H1 (cell line): ENCODE results near the gene TOP3A. TPM values are rescaled to one million over a fixed set of nuclear protein-coding genes. Genes with fewer than 3 reads are reported as not detected.

ENCODE experiments used
- CTCF ChIA-PET: fragments of 300-600 bp; sonication (Branson Sonifier 250); formaldehyde crosslinking; loops from one replicate; lab custom pipeline; 2021; ENCODE audit not compliant: partially characterized antibody; lab: Charles Lee
- POLR2A ChIA-PET: fragments of 300-600 bp; sonication (Branson Sonifier 250); formaldehyde crosslinking; loops from one replicate; lab custom pipeline; 2021; ENCODE audit warnings: inconsistent platforms; ENCODE audit not compliant: partially characterized antibody; lab: Charles Lee
- DNase-seq, 2 experiments: peaks; one replicate each; pipeline versions ENCODE4 v3.0.0 to v3.0.0-alpha.2; 2010 to 2022; ENCODE audit warnings: low spot score in 2 of 2, low read depth in 1 of 2, mixed read lengths in 1 of 2
- FAIRE-seq: peaks from 2 replicates; lab custom pipeline; 2011; peaks lifted over from hg19 to GRCh38; lab: Jason Lieb, UNC
- H2AFZ ChIP-seq: 2 replicates; pipeline ENCODE4 v1.8.1; 2012; ENCODE audit warnings: low read length, inconsistent platforms
- H2AK5ac ChIP-seq: 2 replicates; pipeline ENCODE4 v1.6.1; 2013; ENCODE audit warnings: low read depth, low read length
- H2BK120ac ChIP-seq: replicated peaks from 2 replicates; pipeline ENCODE3; 2013; ENCODE audit warnings: low read depth, low read length, inconsistent platforms
- H2BK12ac ChIP-seq: 2 replicates; pipeline ENCODE4 v1.6.1; 2013; ENCODE audit warnings: low read depth, low read length
- H2BK15ac ChIP-seq: 2 replicates; pipeline ENCODE4 v1.6.1; 2013; ENCODE audit warnings: low read length
- H2BK20ac ChIP-seq: 2 replicates; pipeline ENCODE4 v1.6.1; 2013; ENCODE audit warnings: low read length
- H2BK5ac ChIP-seq: 2 replicates; pipeline ENCODE4 v1.6.1; 2013; ENCODE audit warnings: low read depth, low read length
- H3K14ac ChIP-seq: 2 replicates; pipeline ENCODE4 v1.6.1; 2013; ENCODE audit warnings: inconsistent platforms; ENCODE audit not compliant: insufficient read length
- H3K18ac ChIP-seq: 2 replicates; pipeline ENCODE4 v1.6.1; 2013; ENCODE audit warnings: low read length; ENCODE audit errors: extremely low read depth
- H3K23ac ChIP-seq: 2 replicates; pipeline ENCODE4 v1.6.1; 2013; ENCODE audit warnings: inconsistent platforms; ENCODE audit not compliant: insufficient read length
- H3K23me2 ChIP-seq: 2 replicates; pipeline ENCODE4 v1.6.1; 2013; ENCODE audit warnings: low read depth, low read length
- H3K27ac ChIP-seq: 2 replicates; pipeline ENCODE4 v1.6.1; 2011; ENCODE audit warnings: low read depth, low read length, inconsistent platforms
- H3K27me3 ChIP-seq, 4 experiments: replicated peaks in 1 of 4; 1 replicate in 1 of 4; 2 replicates in 3 of 4; pipeline versions ENCODE4 v1.6.1 to v1.8.1; 2011 to 2013; ENCODE audit warnings: low read length in 3 of 4, mild to moderate bottlenecking in 3 of 4, inconsistent platforms in 2 of 4, mixed read lengths in 2 of 4, moderate library complexity in 1 of 4; ENCODE audit not compliant: control insufficient read depth in 3 of 4, insufficient read depth in 3 of 4; ENCODE audit errors: extremely low read depth in 1 of 4
- H3K36me3 ChIP-seq, 4 experiments: 2 replicates each; pipeline versions ENCODE4 v1.6.1 to v1.8.1; 2011 to 2013; ENCODE audit warnings: mild to moderate bottlenecking in 4 of 4, low read length in 3 of 4, moderate library complexity in 2 of 4, control low read depth in 1 of 4, inconsistent platforms in 1 of 4; ENCODE audit not compliant: insufficient read depth in 4 of 4, control insufficient read depth in 2 of 4
- H3K4ac ChIP-seq: replicated peaks from 2 replicates; pipeline ENCODE3; 2013; ENCODE audit warnings: low read length, low read depth, mixed read lengths, inconsistent platforms; ENCODE audit not compliant: insufficient read length
- H3K4me1 ChIP-seq, 4 experiments: replicated peaks in 1 of 4; 1 replicate in 1 of 4; 2 replicates in 3 of 4; pipeline versions ENCODE4 v1.6.1 to v1.8.1; 2011 to 2013; ENCODE audit warnings: low read length in 3 of 4, inconsistent platforms in 2 of 4, mixed read lengths in 1 of 4; ENCODE audit not compliant: insufficient read depth in 4 of 4, control insufficient read depth in 3 of 4
- H3K4me2 ChIP-seq, 2 experiments: 2 replicates each; pipeline versions ENCODE4 v1.6.1 to v1.8.1; 2011 to 2013; ENCODE audit warnings: low read depth in 2 of 2, low read length in 2 of 2, control low read depth in 1 of 2, inconsistent platforms in 1 of 2, mild to moderate bottlenecking in 1 of 2; ENCODE audit not compliant: insufficient read depth in 1 of 2
- H3K4me3 ChIP-seq, 4 experiments: fragments of 200-600, 300-600 bp in 1 of 4; sonication (generic), shearing (Covaris generic), sonication (Bioruptor Twin) in 1 of 4; 2 replicates each; pipeline versions ENCODE4 v1.5.1 to v1.8.1; 2011 to 2016; ENCODE audit warnings: low read length in 4 of 4, low read depth in 3 of 4, control low read depth in 2 of 4, inconsistent platforms in 2 of 4, mild to moderate bottlenecking in 2 of 4, mixed read lengths in 1 of 4, moderate library complexity in 1 of 4; ENCODE audit not compliant: insufficient read depth in 2 of 4; ENCODE audit errors: extremely low read depth in 1 of 4
- H3K56ac ChIP-seq: replicated peaks from 2 replicates; pipeline ENCODE3; 2013; ENCODE audit warnings: low read depth, mild to moderate bottlenecking, mixed read lengths, low read length, inconsistent platforms; ENCODE audit not compliant: insufficient read length
- H3K79me1 ChIP-seq: 2 replicates; pipeline ENCODE4 v1.6.1; 2013; ENCODE audit warnings: low read depth, low read length, control low read depth
- H3K79me2 ChIP-seq, 2 experiments: 2 replicates each; pipeline versions ENCODE4 v1.6.1 to v1.8.1; 2012 to 2013; ENCODE audit warnings: low read length in 2 of 2, mild to moderate bottlenecking in 2 of 2, inconsistent platforms in 1 of 2; ENCODE audit not compliant: insufficient read depth in 2 of 2, control insufficient read depth in 1 of 2
- H3K9ac ChIP-seq, 4 experiments: replicated peaks in 1 of 4; 1 replicate in 1 of 4; 2 replicates in 3 of 4; pipeline versions ENCODE4 v1.6.1 to v1.8.1; 2011 to 2013; ENCODE audit warnings: low read depth in 3 of 4, low read length in 3 of 4, control low read depth in 2 of 4, mild to moderate bottlenecking in 2 of 4, moderate library complexity in 2 of 4, inconsistent platforms in 1 of 4; ENCODE audit errors: extremely low read depth in 1 of 4
- H3K9me3 ChIP-seq, 2 experiments: 2 replicates each; pipeline versions ENCODE4 v1.6.1 to v1.8.1; 2012 to 2013; ENCODE audit warnings: mild to moderate bottlenecking in 2 of 2, moderate library complexity in 2 of 2, control low read depth in 1 of 2, inconsistent platforms in 1 of 2, low read depth in 1 of 2, low read length in 1 of 2, mixed read lengths in 1 of 2; ENCODE audit not compliant: insufficient read depth in 2 of 2
- H4K20me1 ChIP-seq, 2 experiments: replicated peaks in 1 of 2; 2 replicates each; pipeline versions ENCODE3 to v1.8.1; 2011 to 2013; ENCODE audit warnings: inconsistent platforms in 2 of 2, low read length in 2 of 2, mild to moderate bottlenecking in 1 of 2; ENCODE audit not compliant: insufficient read depth in 2 of 2, control insufficient read depth in 1 of 2
- H4K5ac ChIP-seq: 2 replicates; pipeline ENCODE4 v1.6.1; 2013; ENCODE audit warnings: low read length, low read depth, mixed read lengths, inconsistent platforms; ENCODE audit not compliant: insufficient read length
- H4K8ac ChIP-seq: 2 replicates; pipeline ENCODE4 v1.8.0; 2013; ENCODE audit warnings: mild to moderate bottlenecking, moderate library complexity, low read length, inconsistent platforms; ENCODE audit not compliant: insufficient read depth; ENCODE audit errors: extremely low read depth
- H4K91ac ChIP-seq: replicated peaks from 2 replicates; pipeline ENCODE3; 2013; ENCODE audit warnings: low read length, mixed read lengths, inconsistent platforms; ENCODE audit not compliant: insufficient read length
- CEBPB ChIP-seq: IDR thresholded peaks from 2 replicates; pipeline ENCODE4 v1.6.1; 2012; ENCODE audit warnings: low read depth, low read length
- CHD2 ChIP-seq: IDR thresholded peaks from 2 replicates; pipeline ENCODE4 v1.6.1; 2012; ENCODE audit warnings: low read length, improper control_type of control experiment
- EP300 ChIP-seq, 2 experiments: IDR thresholded peaks; 1 replicate in 1 of 2; 2 replicates in 1 of 2; pipeline ENCODE4 v1.6.1; 2011 to 2012; ENCODE audit warnings: low read depth in 2 of 2, low read length in 2 of 2, mild to moderate bottlenecking in 2 of 2, borderline replicate concordance in 1 of 2, inconsistent platforms in 1 of 2, moderate library complexity in 1 of 2
- GABPA ChIP-seq: IDR thresholded peaks from 2 replicates; pipeline ENCODE4 v1.6.1; 2011; ENCODE audit warnings: mild to moderate bottlenecking, low read length, moderate library complexity, borderline replicate concordance; ENCODE audit not compliant: insufficient read depth
- JUN ChIP-seq: IDR thresholded peaks from 2 replicates; pipeline ENCODE4 v1.6.1; 2011; ENCODE audit warnings: low read depth, mild to moderate bottlenecking, improper control_type of control experiment, low read length
- KDM5A ChIP-seq: fragments of 200-600 bp; IDR thresholded peaks from 2 replicates; pipeline ENCODE4 v1.7.1; 2012; ENCODE audit warnings: mild to moderate bottlenecking, low read length, inconsistent platforms, mixed read lengths
- POU5F1 ChIP-seq: IDR thresholded peaks from 2 replicates; pipeline ENCODE4 v1.6.1; 2011; ENCODE audit warnings: low read depth, mild to moderate bottlenecking, low read length, moderate library complexity
- RNF2 ChIP-seq: fragments of 200-900, 300-1000 bp; sonication (generic); IDR thresholded peaks from 2 replicates; pipeline ENCODE4 v1.7.1; 2016; ENCODE audit warnings: borderline replicate concordance, low read depth, mild to moderate bottlenecking, antibody characterized with exemption, low read length; ENCODE audit not compliant: poor library complexity, severe bottlenecking; ENCODE audit errors: missing control alignments
- RXRA ChIP-seq: IDR thresholded peaks from 2 replicates; pipeline ENCODE4 v1.6.1; 2011; ENCODE audit warnings: low read depth, mild to moderate bottlenecking, low read length, moderate library complexity; ENCODE audit not compliant: insufficient read depth
- SP4 ChIP-seq: IDR thresholded peaks from 2 replicates; pipeline ENCODE4 v1.6.1; 2012; ENCODE audit warnings: low read length, inconsistent platforms
- WGBS, 2 experiments: shearing (Covaris generic) in 1 of 2; methylation state at CpG; one replicate each; pipeline versions ENCODE4 v1.1.6 to v1.1.7; 2013 to 2015; ENCODE audit warnings: low lambda C conversion rate in 2 of 2, mixed read lengths in 2 of 2, inconsistent platforms in 1 of 2, low coverage in 1 of 2, missing lambda C conversion rate in 1 of 2; ENCODE audit not compliant: insufficient replicate concordance in 2 of 2, insufficient coverage in 1 of 2, insufficient read length in 1 of 2; ENCODE audit errors: extremely low coverage in 1 of 2, missing lambda C conversion rate in 1 of 2; 5-methylcytosine and 5-hydroxymethylcytosine counted together
- polyA plus RNA-seq, 7 experiments: library from polyadenylated mRNA; depleted of rRNA in 3 of 7; stranded (reverse) in 5 of 7; unstranded in 2 of 7; fragments of >200 nt in 5 of 7; fragments of 200-250 nt in 2 of 7; gene quantifications; 1 replicate in 5 of 7; 2 replicates in 1 of 7; 4 replicates in 1 of 7; pipeline versions ENCODE4 v1.2.1 to v1.2.3, GENCODE V29; 2011 to 2013; ENCODE audit warnings: missing spikeins in 2 of 7, mixed read lengths in 2 of 7
- total RNA-seq: library from RNA; stranded (reverse); fragmentation: NEBNext Ultra II Directional; extraction: Animal tissue kit (Norgen Biotek cat#: 25700); gene quantifications from 2 replicates; pipeline ENCODE4 v1.2.1, GENCODE V29; 2021
- TF ChIP-seq, protein P1 (sequence below): IDR thresholded peaks from 2 replicates; pipeline ENCODE4 v1.6.1; 2011; ENCODE audit warnings: low read length, improper control_type of control experiment

TOP3A gene
- total and polyA plus RNA-seq, 2 of the 8 experiments (the other 6 are each of a cell fraction or from before 2014, with no cell fraction given), result 23.4 to 54.3 TPM

DNA sequence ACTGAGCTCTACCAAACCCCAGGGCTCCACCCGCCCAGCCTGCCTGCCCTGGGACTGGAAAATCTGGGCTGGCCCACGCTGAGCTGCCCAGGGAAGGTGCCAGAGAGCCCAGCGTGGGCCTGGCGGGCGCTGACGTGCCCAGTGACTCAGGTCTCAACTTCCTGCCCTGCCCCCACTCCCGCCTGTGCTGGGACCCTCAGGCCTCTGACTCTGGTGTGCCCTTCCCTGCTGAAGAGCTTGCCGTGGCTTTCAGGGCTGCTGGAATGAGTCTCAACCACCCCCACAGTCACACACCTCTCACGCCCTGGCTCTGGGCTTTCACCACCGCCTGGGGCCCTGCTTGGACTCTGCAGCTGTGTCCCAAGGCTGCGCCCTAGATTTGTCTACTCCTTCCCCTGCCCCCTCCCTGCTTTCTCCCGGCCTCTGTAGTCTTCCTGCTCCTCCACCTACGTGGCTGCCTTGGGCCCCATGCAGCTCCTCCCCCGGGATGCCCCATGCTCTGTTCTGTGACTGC is 79.0 kb downstream of the TOP3A start:
- Histone ChIP-seq H3K18ac (no peak overlapping the region), H4K91ac (no peak overlapping the region), H3K23me2 (no peaks in the 10 kb centered on the region), H3K56ac (no peak overlapping the region), H3K4me1 (peaks cover 0 to 4% (median 0%) of the 10 kb centered on the region in 4 experiments; a peak in 1 of 7 replicates), H2BK5ac (no peak overlapping the region), H3K27me3 (peaks cover 0 to 2% (median 0%) of the 10 kb centered on the region in 4 experiments; a peak in 1 of 7 replicates), H3K79me2 (peaks cover 0 to 17% of the 10 kb centered on the region in 2 experiments; a peak in 2 of 4 replicates), H3K4ac (no peak overlapping the region), H4K5ac (no peak overlapping the region), H3K79me1 (peaks cover 10% of the 10 kb centered on the region), H2BK15ac (no peak overlapping the region), H2BK12ac (no peak overlapping the region), H2BK120ac (no peak overlapping the region), H3K36me3 (peaks cover 28 to 59% (median 41%) of the 10 kb centered on the region in 4 experiments; a peak in 7 of 8 replicates), H3K23ac (no peak overlapping the region), H4K8ac (no peak overlapping the region), H3K14ac (no peak overlapping the region), H2AFZ (no peak overlapping the region), H2BK20ac (no peak overlapping the region), H3K4me2 (no peak overlapping the region), H2AK5ac (no peak overlapping the region), H4K20me1 (peaks cover 6 to 20% of the 10 kb centered on the region in 2 experiments), H3K9me3 (no peaks in the 10 kb centered on the region), H3K27ac (no peak overlapping the region), H3K4me3 (no peak overlapping the region), H3K9ac (no peak overlapping the region)
- CTCF ChIA-PET, result interaction anchor here (0.8 to 1.6 kb wide), 7 partner anchors 12 to 85 kb away, joined by 3 to 7 read pairs (median 4); no protein-coding TSS in a partner anchor
- DNase-seq, result no peak
- POLR2A ChIA-PET, result interaction anchor here (0.6 to 1.9 kb wide), 9 partner anchors 8 to 64 kb away, joined by 3 to 11 read pairs (median 5); partner anchors contain the start of genes LLGL1 and MIEF2
- no peak for FAIRE-seq
- 96% methylated on average over 14 of the region's 14 CpGs; no CpG with 5 or more reads in 1 of the 2 experiments for WGBS, 2 experiments
- TF ChIP-seq, protein P1, sequence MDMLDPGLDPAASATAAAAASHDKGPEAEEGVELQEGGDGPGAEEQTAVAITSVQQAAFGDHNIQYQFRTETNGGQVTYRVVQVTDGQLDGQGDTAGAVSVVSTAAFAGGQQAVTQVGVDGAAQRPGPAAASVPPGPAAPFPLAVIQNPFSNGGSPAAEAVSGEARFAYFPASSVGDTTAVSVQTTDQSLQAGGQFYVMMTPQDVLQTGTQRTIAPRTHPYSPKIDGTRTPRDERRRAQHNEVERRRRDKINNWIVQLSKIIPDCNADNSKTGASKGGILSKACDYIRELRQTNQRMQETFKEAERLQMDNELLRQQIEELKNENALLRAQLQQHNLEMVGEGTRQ, result no peak
- no peak for TF ChIP-seq GABPA
- no peak for TF ChIP-seq CHD2
- no peak for TF ChIP-seq RXRA
- TF ChIP-seq JUN, result no peak
- no peak for TF ChIP-seq SP4
- no peak for TF ChIP-seq EP300 (IDR thresholded peaks at IDR 0.05; ENCODE audit: borderline replicate concordance in 1 of 2, low read depth in 2 of 2, low read length in 2 of 2)
- no peak for TF ChIP-seq RNF2
- TF ChIP-seq KDM5A, result no peak
- TF ChIP-seq CEBPB, result no peak
- no peak for TF ChIP-seq POU5F1
